Measurements from ENCODE around the gene GABARAPL2.

- TF ChIP-seq EZH2phosphoT487 (IDR thresholded peaks at IDR 0.05; ENCODE audit: insufficient read depth, low read depth) (no peak), EZH2 (IDR thresholded peaks at IDR 0.05; ENCODE audit: insufficient read depth, poor library complexity, severe bottlenecking) (no peak)
Measured at GRCh38 chr16:75588716-75589115, 22.5 kb downstream of the GABARAPL2 start.
